ENCODE measurements around the gene ENOX1.

Gene ENOX1

GRCh38 chr13:43808676-43809075, 21.9 kb upstream of the ENOX1 start:
- no peak overlapping the region for H3K27ac ChIP-seq
- no peak for TF ChIP-seq CTCF (conservative IDR thresholded peaks at IDR 0.05)
- TF ChIP-seq ZFX (IDR thresholded peaks at IDR 0.05) = no peak

- no peak overlapping the region for H3K27ac ChIP-seq
- TF ChIP-seq CTCF (conservative IDR thresholded peaks at IDR 0.05) = no peak
- no peak for TF ChIP-seq ZFX (IDR thresholded peaks at IDR 0.05)
Observed at GRCh38 chr13:43805681-43806128, 18.9 kb upstream of the ENOX1 start.

- no peak overlapping the region for H3K27ac ChIP-seq
- no peak for TF ChIP-seq ZFX (IDR thresholded peaks at IDR 0.05)
- no peak for TF ChIP-seq CTCF (conservative IDR thresholded peaks at IDR 0.05)
Observed at GRCh38 chr13:43805071-43805468, 18.3 kb upstream of the ENOX1 start.

- TF ChIP-seq CTCF (conservative IDR thresholded peaks at IDR 0.05) = peak; percentile 65
- no peak for TF ChIP-seq ZFX (IDR thresholded peaks at IDR 0.05)
- no peak overlapping the region for H3K27ac ChIP-seq
Observed at GRCh38 chr13:43804461-43805070, 17.8 kb upstream of the ENOX1 start.

- H3K27ac ChIP-seq = no peak overlapping the region
- TF ChIP-seq ZFX (IDR thresholded peaks at IDR 0.05) (no peak), CTCF (conservative IDR thresholded peaks at IDR 0.05) (no peak)
Observed at GRCh38 chr13:43802511-43802910, 15.7 kb upstream of the ENOX1 start.

- TF ChIP-seq CTCF (conservative IDR thresholded peaks at IDR 0.05) (no peak), ZFX (IDR thresholded peaks at IDR 0.05) (no peak)
- H3K27ac ChIP-seq = no peak overlapping the region
Observed at GRCh38 chr13:43800828-43801227, 14.1 kb upstream of the ENOX1 start.

GRCh38 chr13:43799191-43799590, 12.4 kb upstream of the ENOX1 start:
- H3K27ac ChIP-seq = no peak overlapping the region
- no peak for TF ChIP-seq CTCF (conservative IDR thresholded peaks at IDR 0.05)
- TF ChIP-seq ZFX (IDR thresholded peaks at IDR 0.05) = no peak

Data from C4-2B (cell line).